Stimulated activated CD8-positive, alpha-beta memory T cell treated with anti-CD3 and anti-CD28 coated beads, Interleukin-15, amount 100 ng/mL, for 24 hours (primary cell): ENCODE measurements around the gene KAZN.

Experiments used
- DNase-seq: peaks from one replicate; pipeline ENCODE4 v3.0.0-alpha.2; 2020; ENCODE audit warnings: low read depth

The KAZN gene

DNA sequence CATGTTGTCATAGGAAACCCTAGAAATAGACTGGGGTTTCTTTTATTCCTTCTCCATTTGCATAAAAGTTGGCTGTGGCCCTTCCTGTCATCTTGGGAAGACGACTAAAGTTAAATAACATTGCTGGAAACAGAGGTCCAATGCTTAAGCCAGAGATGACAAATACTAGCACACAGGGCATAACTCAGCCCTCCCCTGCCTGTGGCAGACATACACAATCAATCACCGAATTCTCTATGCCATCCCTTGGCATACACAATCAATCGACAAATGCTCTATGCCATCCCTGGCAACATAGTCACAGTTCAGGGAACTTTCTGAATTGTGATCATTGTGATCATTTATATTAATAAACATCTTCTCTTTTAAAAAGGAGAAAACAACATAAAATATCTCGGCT, 229.4 kb downstream of the KAZN start:
- DNase-seq, result no peak

DNA sequence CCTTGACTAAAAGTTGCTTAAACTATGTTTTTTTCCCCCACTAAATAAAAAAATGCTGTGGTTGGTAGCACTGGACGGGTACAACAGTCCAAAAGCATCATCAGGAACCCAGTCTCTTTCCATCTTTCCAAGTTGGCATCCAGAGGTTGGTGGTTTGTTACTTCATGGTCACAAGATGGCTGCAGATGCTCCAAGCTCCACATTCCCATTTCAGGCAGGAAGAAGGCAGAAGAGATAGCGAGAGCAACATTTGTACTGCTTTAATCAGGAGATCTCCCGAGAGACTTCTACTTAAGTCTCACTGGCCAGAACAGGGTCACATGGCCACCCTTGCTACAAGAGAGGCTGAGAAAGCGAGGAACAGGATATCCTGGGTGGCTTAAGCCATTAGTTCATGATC, 230.2 kb downstream of the KAZN start:
- DNase-seq, result no peak

- DNase-seq, result no peak
Observed at GRCh38 chr1:14835725-14836124, 237.2 kb downstream of the KAZN start.

GRCh38 chr1:14836426-14837140, 238.1 kb downstream of the KAZN start:
- no peak for DNase-seq

DNA sequence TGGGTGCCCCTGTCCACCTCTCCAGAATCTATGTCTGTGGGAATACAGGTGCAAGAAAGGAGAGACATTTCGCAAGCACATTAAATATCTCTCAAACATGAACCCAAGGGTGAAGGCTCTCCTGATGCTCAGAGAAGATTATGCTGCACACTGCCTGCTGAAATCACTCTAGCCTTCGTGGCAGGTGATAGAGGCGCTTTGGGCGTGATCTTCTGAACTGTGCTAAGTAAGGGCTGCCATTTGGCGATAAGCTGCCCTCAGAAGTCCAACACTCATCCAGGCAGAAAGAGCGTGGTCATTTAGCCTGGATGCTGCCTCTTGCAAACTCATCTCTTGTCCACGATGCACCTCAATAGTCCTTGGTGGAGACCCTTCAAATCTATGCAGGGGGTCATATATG, 241.9 kb downstream of the KAZN start:
- no peak for DNase-seq

GRCh38 chr1:14841456-14841855, 243.0 kb downstream of the KAZN start:
- no peak for DNase-seq

GRCh38 chr1:14841951-14842350, 243.5 kb downstream of the KAZN start:
- DNase-seq, result no peak

DNA sequence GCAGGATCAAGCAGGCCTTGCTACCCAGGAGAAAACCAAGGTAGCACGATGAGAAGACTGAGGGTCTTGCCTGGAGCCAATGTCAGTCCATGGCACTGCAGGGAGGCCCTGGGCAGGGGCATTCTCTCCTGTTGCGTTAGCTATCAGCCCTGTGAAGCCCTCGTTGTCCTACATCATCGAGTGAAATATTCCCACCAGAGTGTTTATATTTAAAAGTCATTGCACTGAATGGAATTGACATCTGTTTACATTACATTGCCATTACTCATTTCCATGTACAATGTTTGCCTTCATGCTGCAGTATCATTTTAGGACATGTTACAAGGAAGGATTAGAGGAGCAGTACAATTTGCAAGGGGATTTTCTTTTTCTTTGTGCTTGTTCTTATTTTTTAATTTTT, 243.9 kb downstream of the KAZN start:
- no peak for DNase-seq

GRCh38 chr1:14842891-14843290, 244.4 kb downstream of the KAZN start:
- DNase-seq, result no peak

DNA sequence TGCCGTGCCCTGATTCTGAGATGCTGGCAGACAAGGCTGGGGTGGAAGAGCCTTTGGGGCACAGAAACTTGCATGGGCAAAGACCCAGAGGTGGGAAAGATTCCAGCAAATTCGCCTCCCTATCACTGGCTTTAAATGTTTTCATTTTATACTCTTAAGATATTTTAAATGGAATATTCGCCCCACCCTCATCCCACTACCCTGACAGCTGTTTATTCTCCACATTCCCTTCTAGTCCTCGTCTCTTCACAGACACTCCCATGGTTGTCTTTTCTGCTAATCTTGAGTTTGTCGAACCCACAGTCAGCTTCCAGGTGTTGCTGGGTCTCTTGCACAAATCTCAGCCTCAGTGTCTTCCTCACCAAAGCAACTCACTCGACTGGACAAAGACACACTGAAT, 245.0 kb downstream of the KAZN start:
- no peak for DNase-seq

- no peak for DNase-seq
Observed at GRCh38 chr1:14844356-14844755, 245.9 kb downstream of the KAZN start.

GRCh38 chr1:14844923-14845617, 246.6 kb downstream of the KAZN start:
- DNase-seq, result no peak

GRCh38 chr1:14845851-14846250, 247.4 kb downstream of the KAZN start:
- no peak for DNase-seq

GRCh38 chr1:14846688-14847087, 248.2 kb downstream of the KAZN start:
- no peak for DNase-seq

- DNase-seq, result no peak
Observed at GRCh38 chr1:14848203-14848602, 249.7 kb downstream of the KAZN start.

- DNase-seq, result no peak
Observed at GRCh38 chr1:14848625-14849024, 250.1 kb downstream of the KAZN start.

DNA sequence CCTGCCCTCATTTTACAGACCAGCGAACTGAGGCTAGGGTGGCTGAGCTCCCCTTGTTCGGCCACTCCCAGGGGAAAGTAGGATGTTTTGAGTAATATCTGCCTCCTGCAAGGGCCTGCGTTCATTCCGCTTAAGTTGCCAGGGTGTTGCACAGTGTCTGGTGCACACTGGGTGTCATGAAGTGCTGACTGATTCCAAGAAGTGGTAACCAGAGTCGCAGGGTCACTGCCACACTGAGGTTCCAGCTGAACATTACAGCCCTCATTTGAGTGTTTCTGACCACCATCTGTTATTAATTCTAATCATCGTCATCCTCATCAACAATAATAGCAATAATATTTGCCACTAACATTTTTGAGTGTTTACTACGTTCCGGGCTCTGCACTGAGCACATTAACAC, 250.6 kb downstream of the KAZN start:
- no peak for DNase-seq

DNA sequence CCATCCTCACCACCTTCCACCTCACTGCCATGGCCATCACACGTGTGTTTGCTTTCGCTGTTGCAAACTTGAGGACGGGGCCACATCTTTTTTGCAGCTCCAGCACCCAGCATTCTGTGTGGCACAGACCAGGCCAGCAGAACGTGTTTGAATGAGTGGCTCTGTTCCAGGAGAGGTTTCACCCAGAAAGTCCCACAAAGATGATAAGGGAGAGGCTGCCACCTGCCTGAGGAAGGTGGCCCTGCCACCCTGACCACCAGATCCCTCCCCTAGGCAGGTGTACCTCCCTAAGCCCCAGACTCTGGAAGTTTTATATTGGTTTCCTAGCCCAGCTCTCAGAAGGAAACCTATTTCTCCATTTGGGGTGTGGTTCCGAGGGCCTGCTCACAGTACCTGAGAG, 252.1 kb downstream of the KAZN start:
- no peak for DNase-seq

GRCh38 chr1:14851760-14852159, 253.3 kb downstream of the KAZN start:
- DNase-seq, result no peak

DNA sequence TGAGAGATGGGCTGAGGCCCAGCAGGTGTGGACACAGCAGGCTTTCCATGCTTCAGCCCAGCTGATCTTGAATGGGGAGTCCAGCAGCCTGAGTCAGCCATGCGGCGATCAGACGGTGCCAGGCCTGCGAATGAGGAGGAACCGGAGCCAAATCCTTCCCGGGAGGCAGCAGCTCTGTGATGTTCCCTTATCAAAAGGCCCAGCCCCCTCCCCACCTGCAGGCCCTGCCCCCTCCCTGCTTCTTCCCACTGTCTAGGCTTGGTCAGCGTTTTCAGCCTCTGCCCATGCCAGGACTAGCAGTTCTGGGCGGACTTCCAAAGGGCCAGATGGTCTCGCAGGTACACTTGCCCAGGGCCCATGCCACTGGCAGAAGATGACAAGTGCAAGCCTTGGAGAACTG, 253.8 kb downstream of the KAZN start:
- no peak for DNase-seq

DNA sequence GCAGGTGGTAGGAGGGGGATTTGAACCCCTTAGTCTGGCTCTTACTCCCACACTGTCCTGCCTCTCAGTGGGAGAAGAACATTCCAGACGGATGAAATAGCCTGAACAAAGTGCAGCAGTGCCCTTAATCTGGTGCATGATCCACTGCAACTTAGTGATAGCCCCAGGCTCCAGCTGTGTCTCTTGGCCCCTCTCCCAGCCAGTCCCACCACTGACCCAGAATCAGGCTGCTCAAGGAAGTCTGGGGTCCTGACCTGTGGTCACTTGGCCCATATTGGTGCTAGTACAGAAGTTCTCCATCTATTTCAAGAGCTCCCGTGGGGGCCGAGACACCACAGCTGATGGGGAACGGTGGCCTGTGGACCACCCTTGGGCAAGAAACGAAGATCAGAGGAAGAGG, 255.0 kb downstream of the KAZN start:
- DNase-seq, result no peak

DNA sequence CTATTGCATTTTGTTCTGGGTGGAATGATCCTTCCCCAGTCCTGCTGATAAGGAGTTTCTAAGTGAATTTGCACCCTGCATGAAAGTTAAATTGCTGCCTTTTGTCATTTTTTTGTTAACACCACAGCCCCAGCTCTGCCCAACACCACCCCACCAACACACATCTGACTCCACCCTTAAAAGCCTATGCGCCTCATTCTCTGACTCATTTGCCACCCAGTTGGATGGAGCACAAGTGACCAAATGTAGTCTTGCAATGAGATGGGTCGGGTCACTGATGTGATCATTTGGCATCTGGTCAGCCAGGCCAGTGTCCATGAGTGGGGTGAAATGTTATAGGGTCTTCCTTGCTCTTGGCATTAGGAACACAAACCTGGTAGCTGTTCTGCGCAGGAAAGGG, 256.8 kb downstream of the KAZN start:
- no peak for DNase-seq

GRCh38 chr1:14855801-14856200, 257.3 kb downstream of the KAZN start:
- no peak for DNase-seq
